ENCODE results near the gene TRIM65.
A peak's percentile ranks its signal among the peaks of the same experiment; 100 is the strongest.
"Not testable (repeated sequence)": the region's sequence is repeated elsewhere in the genome, so short reads cannot be mapped to it uniquely, and the experiment has no call there.

TRIM65 gene

GRCh38 chr17:75874323-75875181 is 22.2 kb downstream of the TRIM65 start:
- Histone ChIP-seq H3K4me1 (ENCODE audit: insufficient read depth, insufficient read length) (peaks cover 22% of the 10 kb centered on the region), H3K9ac (ENCODE audit: insufficient read length, low read depth) (no peak overlapping the region), H3K36me3 (ENCODE audit: insufficient read depth, insufficient read length, low read length) (peaks cover 32% of the 10 kb centered on the region), H3K4me3 (ENCODE audit: insufficient read length, low read depth) (no peak overlapping the region), H3K9me3 (ENCODE audit: insufficient read depth, low read length) (no peaks in the 10 kb centered on the region), H3K27me3 (ENCODE audit: insufficient read depth, insufficient read length) (peaks cover 13% of the 10 kb centered on the region)
- no peak for DNase-seq (ENCODE audit: low read depth, low spot score)
- TF ChIP-seq YY1 (IDR thresholded peaks at IDR 0.05; ENCODE audit: insufficient read depth, insufficient read length) (no peak), ZNF274 (IDR thresholded peaks at IDR 0.05; ENCODE audit: low read depth, low read length) (no peak), SUZ12 (IDR thresholded peaks at IDR 0.05; ENCODE audit: extremely low read depth, insufficient read depth, insufficient read length) (no peak)

GRCh38 chr17:75873587-75874322 is 23.0 kb downstream of the TRIM65 start:
- TF ChIP-seq YY1 (IDR thresholded peaks at IDR 0.05; ENCODE audit: insufficient read depth, insufficient read length) (no peak), ZNF274 (IDR thresholded peaks at IDR 0.05; ENCODE audit: low read depth, low read length) (no peak), SUZ12 (IDR thresholded peaks at IDR 0.05; ENCODE audit: extremely low read depth, insufficient read depth, insufficient read length) (no peak)
- H3K36me3 ChIP-seq (ENCODE audit: insufficient read depth, insufficient read length, low read length) = peaks cover 32% of the 10 kb centered on the region
- no peaks in the 10 kb centered on the region for H3K9me3 ChIP-seq (ENCODE audit: insufficient read depth, low read length)
- no peak overlapping the region for H3K4me3 ChIP-seq (ENCODE audit: insufficient read length, low read depth)
- H3K9ac ChIP-seq (ENCODE audit: insufficient read length, low read depth) = no peak overlapping the region
- peaks cover 22% of the 10 kb centered on the region for H3K4me1 ChIP-seq (ENCODE audit: insufficient read depth, insufficient read length)
- DNase-seq (ENCODE audit: low read depth, low spot score) = no peak
- H3K27me3 ChIP-seq (ENCODE audit: insufficient read depth, insufficient read length) = peaks cover 13% of the 10 kb centered on the region

GRCh38 chr17:75872434-75873351 is 24.1 kb downstream of the TRIM65 start:
- Histone ChIP-seq H3K4me1 (ENCODE audit: insufficient read depth, insufficient read length) (peaks cover 22% of the 10 kb centered on the region), H3K27me3 (ENCODE audit: insufficient read depth, insufficient read length) (peaks cover 13% of the 10 kb centered on the region), H3K9ac (ENCODE audit: insufficient read length, low read depth) (peak overlapping the region; percentile 4), H3K9me3 (ENCODE audit: insufficient read depth, low read length) (no peaks in the 10 kb centered on the region), H3K36me3 (ENCODE audit: insufficient read depth, insufficient read length, low read length) (peaks cover 32% of the 10 kb centered on the region), H3K4me3 (ENCODE audit: insufficient read length, low read depth) (no peak overlapping the region)
- no peak for DNase-seq (ENCODE audit: low read depth, low spot score)
- no peak for TF ChIP-seq YY1 (IDR thresholded peaks at IDR 0.05; ENCODE audit: insufficient read depth, insufficient read length)
- TF ChIP-seq SUZ12 (IDR thresholded peaks at IDR 0.05; ENCODE audit: extremely low read depth, insufficient read depth, insufficient read length) = no peak
- no peak for TF ChIP-seq ZNF274 (IDR thresholded peaks at IDR 0.05; ENCODE audit: low read depth, low read length)

GRCh38 chr17:75870228-75870627 is 26.5 kb downstream of the TRIM65 start:
- H3K4me1 ChIP-seq (ENCODE audit: insufficient read depth, insufficient read length); H3K4me3 ChIP-seq (ENCODE audit: insufficient read length, low read depth): not testable (repeated sequence)

GRCh38 chr17:75869282-75870141 is 27.2 kb downstream of the TRIM65 start:
- no peak for TF ChIP-seq YY1 (IDR thresholded peaks at IDR 0.05; ENCODE audit: insufficient read depth, insufficient read length)
- TF ChIP-seq ZNF274 (IDR thresholded peaks at IDR 0.05; ENCODE audit: low read depth, low read length) = no peak
- TF ChIP-seq SUZ12 (IDR thresholded peaks at IDR 0.05; ENCODE audit: extremely low read depth, insufficient read depth, insufficient read length) = no peak
- H3K9ac ChIP-seq (ENCODE audit: insufficient read length, low read depth) = peak overlapping the region; percentile 61
- no peak for DNase-seq (ENCODE audit: low read depth, low spot score)
- no peaks in the 10 kb centered on the region for H3K9me3 ChIP-seq (ENCODE audit: insufficient read depth, low read length)
- peaks cover 11% of the 10 kb centered on the region for H3K4me1 ChIP-seq (ENCODE audit: insufficient read depth, insufficient read length)
- peaks cover 11% of the 10 kb centered on the region for H3K36me3 ChIP-seq (ENCODE audit: insufficient read depth, insufficient read length, low read length)
- H3K27me3 ChIP-seq (ENCODE audit: insufficient read depth, insufficient read length) = no peaks in the 10 kb centered on the region
- H3K4me3 ChIP-seq (ENCODE audit: insufficient read length, low read depth) = no peak overlapping the region

More at GRCh38 chr17:75870228-75870627, 26.5 kb downstream of the TRIM65 start:
- not testable (repeated sequence) for H3K27me3 ChIP-seq (ENCODE audit: insufficient read depth, insufficient read length); H3K9me3 ChIP-seq (ENCODE audit: insufficient read depth, low read length); DNase-seq (ENCODE audit: low read depth, low spot score); H3K9ac ChIP-seq (ENCODE audit: insufficient read length, low read depth)
- H3K36me3 ChIP-seq (ENCODE audit: insufficient read depth, insufficient read length, low read length) = peaks cover 17% of the 10 kb centered on the region

GRCh38 chr17:75868730-75869281 is 27.9 kb downstream of the TRIM65 start:
- H3K9ac ChIP-seq (ENCODE audit: insufficient read length, low read depth); H3K4me3 ChIP-seq (ENCODE audit: insufficient read length, low read depth): not testable (repeated sequence)
- peaks cover 15% of the 10 kb centered on the region for H3K4me1 ChIP-seq (ENCODE audit: insufficient read depth, insufficient read length)

GRCh38 chr17:75865404-75866188 is 31.2 kb downstream of the TRIM65 start:
- not testable (repeated sequence) for H3K4me1 ChIP-seq (ENCODE audit: insufficient read depth, insufficient read length); H3K36me3 ChIP-seq (ENCODE audit: insufficient read depth, insufficient read length, low read length); DNase-seq (ENCODE audit: low read depth, low spot score); H3K4me3 ChIP-seq (ENCODE audit: insufficient read length, low read depth); H3K27me3 ChIP-seq (ENCODE audit: insufficient read depth, insufficient read length); H3K9me3 ChIP-seq (ENCODE audit: insufficient read depth, low read length)
- peak overlapping the region; percentile 27 for H3K9ac ChIP-seq (ENCODE audit: insufficient read length, low read depth)

More at GRCh38 chr17:75868730-75869281, 27.9 kb downstream of the TRIM65 start:
- H3K9me3 ChIP-seq (ENCODE audit: insufficient read depth, low read length); H3K27me3 ChIP-seq (ENCODE audit: insufficient read depth, insufficient read length); H3K36me3 ChIP-seq (ENCODE audit: insufficient read depth, insufficient read length, low read length); DNase-seq (ENCODE audit: low read depth, low spot score): not testable (repeated sequence)

- H3K36me3 ChIP-seq (ENCODE audit: insufficient read depth, insufficient read length, low read length); H3K4me3 ChIP-seq (ENCODE audit: insufficient read length, low read depth); H3K9me3 ChIP-seq (ENCODE audit: insufficient read depth, low read length); DNase-seq (ENCODE audit: low read depth, low spot score); H3K9ac ChIP-seq (ENCODE audit: insufficient read length, low read depth); H3K27me3 ChIP-seq (ENCODE audit: insufficient read depth, insufficient read length); H3K4me1 ChIP-seq (ENCODE audit: insufficient read depth, insufficient read length): not testable (repeated sequence)
These were observed 31.9 kb downstream of the TRIM65 start for GRCh38 chr17:75864887-75865286.
